HG03108 (cell line): ENCODE results near the gene WDR82.
"Not testable (repeated sequence)": the region's sequence is repeated elsewhere in the genome, so short reads cannot be mapped to it uniquely, and the experiment has no call there.

Experiments
- ATAC-seq: cut with Tn5 transposase; IDR thresholded peaks from one replicate; pipeline ENCODE4 v1.9.1; 2021; ENCODE audit warnings: moderate library complexity; ENCODE audit not compliant: unreplicated experiment

WDR82 gene

DNA sequence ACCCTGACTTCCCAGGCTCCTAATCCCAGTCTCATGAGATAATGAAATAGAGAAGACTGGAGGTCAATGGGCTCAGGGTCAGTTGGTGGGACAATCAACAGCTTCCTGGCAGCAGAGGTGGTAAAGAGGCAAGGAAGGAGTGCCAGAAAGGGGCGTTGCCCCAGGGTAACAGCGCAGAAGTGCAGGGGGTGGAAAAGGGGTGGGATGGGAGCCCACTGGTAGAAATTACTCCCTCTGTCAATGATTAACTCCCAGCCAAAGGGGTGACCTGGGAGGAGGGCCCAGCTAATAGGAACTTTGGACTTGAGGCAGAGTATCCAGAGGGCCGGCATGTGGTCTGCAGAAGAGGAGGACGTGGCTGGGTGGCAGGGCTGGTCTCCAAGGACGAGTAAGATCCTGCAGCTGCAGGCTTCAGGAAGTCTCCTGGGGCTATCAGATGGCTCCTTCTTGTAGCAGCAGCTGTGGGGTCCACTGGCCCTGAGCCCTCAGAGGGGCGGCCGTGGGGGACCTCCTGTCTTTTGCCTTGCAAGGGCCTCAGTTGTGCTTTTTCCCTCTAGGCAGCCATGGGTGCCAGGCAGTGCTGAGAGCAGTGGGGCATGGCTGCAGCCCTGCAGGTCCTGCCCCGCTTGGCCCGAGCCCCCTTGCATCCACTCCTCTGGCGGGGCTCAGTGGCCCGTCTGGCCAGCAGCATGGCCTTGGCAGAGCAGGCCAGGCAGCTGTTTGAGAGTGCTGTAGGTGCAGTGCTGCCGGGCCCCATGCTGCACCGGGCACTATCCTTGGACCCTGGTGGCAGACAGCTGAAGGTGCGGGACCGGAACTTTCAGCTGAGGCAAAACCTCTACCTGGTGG, 11.5 kb upstream of the WDR82 start:
- ATAC-seq, result no peak

DNA sequence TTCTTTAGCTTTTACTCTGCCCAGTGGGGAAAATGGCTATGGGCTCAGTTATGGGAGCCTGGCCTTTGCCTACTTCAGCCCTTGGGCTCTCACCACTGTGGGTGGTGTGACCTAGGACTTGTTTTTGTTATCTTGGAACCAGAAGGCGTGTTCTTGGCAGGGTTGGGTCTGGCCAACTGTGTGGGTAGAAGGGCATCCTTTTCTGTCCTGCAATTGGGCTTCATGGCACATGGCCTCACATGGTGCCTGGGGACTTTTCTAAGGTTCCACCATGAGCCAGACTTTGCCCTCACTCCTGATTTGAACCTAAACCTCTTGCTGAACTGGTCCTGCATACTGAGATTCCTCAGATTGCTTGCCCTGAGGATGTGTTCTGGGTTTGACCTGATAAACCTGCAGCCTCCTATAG, 10.9 kb upstream of the WDR82 start:
- ATAC-seq, result no peak

DNA sequence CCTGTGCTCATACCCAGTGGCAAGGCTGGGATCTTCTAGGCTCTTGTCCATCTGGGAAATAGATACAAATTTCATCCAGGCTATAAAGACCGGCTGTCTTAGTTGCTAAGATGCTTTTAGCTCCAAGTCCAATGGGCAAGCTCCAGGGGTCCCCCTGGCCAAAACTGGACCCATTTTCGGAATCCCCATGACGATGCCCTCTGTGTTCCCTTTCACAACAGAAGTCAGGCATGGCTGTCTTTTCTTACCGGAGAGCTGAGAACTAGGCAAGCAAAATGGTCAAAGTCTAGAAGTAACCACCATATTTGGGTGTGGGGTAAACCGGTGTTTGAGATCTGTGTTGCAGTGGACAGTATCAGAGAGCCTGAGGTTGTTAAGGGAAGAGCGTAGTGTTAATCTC, 10.2 kb upstream of the WDR82 start:
- no peak for ATAC-seq

DNA sequence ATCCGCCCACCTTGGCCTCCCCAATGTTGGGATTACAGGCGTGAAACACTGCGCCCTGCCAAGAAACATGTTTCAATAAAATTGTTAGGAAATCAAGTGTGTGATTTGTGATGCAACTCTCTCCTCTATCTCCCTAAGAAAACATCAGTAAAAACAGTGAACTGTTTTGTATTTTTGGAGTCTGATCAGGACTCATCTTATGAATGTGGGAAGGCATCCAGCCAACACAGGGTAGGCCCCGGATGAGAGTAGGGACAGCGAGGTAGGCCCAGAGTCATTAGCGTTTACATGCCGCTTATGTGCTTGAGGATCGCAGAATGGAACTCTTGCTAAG, 8.3 kb upstream of the WDR82 start:
- no peak for ATAC-seq

DNA sequence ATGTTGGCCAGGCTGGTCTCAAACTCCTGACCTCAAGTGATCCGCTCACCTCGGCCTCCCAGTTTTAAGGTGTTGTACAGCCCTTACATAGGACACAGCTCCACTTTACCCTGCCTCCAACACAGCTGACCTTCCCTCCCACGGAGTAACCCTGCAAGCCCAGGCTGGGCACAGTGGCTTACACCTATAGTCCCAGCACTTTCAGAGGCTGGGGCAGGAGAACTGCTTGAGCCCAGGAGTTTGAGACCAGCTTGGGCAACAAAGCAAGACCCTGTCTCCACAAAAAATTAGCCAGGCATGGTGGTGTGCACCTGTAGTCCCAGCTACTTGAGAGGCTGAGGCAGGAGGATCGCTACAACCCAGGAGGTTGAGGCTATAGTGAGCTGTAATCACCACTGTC, 5.6 kb upstream of the WDR82 start:
- not testable (repeated sequence) for ATAC-seq

DNA sequence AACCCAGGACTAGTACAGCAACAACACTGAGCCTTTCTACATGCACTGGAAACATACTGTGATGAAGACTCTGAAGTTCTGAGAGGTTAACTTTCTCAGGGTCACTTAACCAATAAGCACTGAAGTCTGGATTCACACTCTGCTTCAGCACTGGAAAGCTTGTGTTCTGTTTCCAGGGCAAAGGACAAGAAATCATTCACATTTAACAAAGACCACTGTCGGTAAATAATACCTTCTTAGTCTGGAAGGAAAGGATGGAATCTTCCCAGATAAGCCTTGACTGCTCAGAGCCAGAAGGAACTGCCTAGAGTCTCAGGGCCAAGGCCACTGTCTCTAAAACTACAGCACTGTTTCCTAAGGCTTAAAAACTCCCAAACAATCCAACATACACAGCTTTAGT, 4.9 kb upstream of the WDR82 start:
- no peak for ATAC-seq

DNA sequence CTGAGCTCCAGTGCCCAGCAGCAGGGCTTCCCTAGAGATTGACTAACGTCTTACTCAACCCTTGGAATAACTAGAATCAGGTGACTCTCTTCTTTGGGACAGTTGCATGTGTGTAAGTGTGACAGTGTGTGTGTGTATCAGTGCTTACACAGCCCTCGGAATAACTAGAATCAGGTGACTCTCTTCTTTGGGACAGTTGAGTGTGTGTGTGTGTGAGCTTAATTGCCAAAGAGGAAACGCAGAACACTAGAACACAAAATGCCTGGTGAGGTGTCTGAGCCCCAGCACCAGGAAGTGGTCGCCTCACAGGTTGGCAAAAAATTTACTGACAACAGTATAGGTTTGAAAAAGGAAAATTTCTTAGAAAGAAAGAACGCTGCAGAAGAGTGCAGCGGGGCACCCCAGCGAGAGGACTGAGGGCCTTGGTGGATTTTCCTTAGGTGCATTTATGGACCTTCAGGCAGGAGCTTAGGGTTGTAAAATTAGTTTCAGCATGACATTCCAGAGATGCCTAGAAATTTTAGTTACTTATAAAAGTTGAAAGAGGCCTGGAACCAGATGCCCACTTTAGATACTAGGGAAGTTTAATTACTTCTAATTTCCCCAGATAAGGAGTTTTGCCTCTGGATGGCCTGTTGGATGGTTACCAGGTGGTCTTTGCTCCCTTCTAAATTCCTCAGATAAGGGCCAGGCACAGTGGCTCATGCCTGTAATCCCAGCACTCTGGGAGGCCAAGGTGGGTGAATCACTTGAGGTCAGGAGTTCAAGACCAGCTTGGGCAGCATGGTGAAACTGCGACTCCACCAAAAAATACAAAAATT, 3.7 kb upstream of the WDR82 start:
- ATAC-seq, result no peak

DNA sequence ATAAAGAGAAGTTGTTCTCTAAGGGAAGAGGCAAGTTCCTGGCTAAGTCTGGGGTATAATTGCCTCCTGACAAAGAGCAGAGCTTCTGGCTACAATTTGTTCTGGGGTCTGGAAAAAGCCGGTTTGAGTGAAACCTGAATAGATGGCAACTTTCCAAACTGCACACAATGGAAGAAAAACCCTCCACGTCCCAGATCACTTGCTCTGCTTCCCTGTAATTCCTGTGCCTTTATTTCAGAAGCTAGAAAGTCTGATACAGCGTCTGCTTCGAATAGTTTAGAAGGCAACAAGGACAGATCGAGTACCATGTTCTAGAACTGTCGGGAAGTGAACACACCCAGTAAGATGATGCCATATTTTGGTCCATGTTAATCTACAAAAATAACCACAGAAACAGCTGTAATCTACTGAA, 1.6 kb upstream of the WDR82 start:
- ATAC-seq, result no peak

DNA sequence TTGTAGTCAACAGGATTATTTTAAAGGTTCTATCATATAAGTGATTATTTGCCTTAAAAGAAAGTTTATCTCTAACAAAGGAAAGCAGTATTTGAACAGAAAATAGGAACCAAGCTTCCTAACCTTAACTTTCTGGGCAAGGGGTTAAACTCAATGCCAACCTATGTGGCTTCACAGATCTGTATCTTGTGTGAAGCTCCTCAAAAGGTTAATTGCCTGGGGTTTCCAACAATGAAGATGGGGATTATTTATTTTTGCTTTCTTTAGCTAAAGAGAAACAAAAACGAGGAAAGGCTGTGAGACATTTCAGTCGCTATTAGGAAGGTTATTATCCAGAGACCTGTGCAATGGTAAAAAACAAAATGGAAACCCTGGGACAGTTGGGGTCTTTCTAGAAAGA, 1.1 kb upstream of the WDR82 start:
- ATAC-seq, result no peak

DNA sequence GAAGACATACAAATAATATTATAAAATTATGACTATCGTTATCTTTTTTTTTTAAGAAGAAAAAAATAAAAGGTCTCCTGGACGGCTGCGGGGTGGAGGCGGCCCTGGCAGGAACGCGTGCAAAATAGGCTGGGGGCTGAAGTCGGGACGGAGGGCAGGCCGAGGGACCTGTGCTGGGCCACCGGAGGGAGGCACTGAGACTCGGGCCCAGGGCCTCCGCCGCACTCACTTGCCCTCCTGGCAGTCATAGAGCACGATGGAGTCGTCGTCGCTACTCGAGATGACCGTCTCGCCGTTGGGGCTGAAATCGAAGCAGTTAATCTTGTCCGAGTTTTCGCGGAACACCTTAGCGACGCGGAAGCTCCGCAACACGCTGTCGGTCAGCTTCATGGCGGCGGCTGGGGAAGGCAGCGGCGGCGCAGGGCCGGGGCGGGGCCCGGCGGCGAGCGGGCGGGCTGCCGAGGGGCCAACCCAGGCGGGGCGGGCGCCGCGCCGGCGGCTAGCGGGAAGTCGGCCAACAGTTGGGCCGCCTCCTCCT, 408 bp downstream of the WDR82 start:
- peak; percentile 46 for ATAC-seq

DNA sequence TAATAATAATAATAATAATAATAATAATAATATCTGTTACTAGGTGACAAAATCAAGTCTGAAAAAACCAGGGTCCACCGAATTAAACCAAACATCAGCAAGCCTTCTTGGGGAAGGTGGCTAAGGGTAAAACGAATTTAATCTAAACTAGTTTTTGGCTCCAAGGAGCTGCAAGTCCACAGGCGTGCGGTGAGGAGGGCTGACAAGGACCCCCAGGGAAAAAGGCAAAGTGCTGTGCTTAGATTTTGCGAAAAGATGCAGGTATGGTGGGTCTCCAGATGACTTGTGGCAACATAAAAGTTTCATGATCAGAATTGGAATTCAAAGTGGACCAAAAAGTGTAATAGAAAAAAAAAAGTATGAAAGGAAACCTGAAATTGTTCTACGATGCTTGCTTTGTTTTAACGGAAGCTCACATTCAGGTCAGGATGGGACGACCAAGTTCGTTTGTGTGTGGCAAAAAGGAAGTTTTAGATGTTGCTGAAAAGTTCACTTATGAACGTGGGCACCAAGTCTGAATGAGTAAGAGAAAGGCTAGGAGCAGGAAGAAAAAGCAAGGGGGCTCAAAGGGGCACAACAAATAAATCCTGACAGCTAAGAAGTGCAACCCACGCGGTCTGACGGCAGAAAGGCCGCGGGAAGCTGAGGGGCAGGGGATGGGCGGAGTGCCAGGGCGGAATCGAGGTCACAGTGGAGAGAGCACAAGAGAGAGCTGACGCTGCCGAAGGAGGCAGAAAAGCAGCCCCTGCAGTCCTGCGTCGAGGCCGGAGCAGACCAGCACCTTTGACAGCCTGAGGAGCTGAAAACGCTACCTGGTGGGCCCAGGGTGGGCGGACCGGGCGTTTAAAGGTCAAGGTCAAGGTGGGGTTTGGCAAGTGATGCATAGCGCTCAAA, 1.1 kb downstream of the WDR82 start:
- ATAC-seq, result no peak

DNA sequence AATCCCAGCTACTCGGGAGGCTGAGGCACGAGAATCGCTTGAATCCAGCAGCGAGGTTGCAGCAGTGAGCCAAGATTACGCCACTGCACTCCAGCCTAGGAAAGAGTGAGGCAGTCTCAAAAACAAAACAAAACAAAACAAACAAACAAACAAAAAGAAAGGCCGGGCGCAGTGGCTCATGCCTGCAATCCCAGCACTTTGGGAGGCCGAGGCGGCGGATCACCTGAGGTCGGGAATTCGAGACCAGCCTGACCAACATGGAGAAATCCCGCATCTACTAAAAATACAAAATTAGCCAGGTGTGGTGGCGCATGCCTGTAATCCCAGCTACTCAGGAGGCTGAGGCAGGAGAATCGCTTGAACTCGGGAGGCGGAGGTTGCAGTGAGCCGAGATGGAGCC, 3.7 kb downstream of the WDR82 start:
- ATAC-seq, result not testable (repeated sequence)

DNA sequence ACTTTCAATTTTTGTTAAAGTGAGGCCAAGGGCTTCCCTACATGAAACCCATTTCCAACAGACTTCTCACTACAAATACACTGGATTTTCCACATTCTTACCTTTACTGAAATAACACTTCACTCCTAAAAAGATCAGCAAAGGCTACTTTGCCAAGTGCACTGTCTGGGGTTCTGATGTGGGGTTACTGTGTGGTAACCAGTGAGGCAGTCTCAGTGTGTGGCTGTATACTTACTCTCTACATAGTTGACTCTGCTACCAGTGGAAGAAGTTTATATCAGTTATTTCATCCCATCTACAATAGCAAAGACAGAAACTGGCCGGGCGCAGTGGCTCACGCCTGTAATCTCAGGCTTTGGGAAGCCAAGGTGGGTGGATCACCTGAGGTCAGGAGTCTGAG, 5.6 kb downstream of the WDR82 start:
- no peak for ATAC-seq

DNA sequence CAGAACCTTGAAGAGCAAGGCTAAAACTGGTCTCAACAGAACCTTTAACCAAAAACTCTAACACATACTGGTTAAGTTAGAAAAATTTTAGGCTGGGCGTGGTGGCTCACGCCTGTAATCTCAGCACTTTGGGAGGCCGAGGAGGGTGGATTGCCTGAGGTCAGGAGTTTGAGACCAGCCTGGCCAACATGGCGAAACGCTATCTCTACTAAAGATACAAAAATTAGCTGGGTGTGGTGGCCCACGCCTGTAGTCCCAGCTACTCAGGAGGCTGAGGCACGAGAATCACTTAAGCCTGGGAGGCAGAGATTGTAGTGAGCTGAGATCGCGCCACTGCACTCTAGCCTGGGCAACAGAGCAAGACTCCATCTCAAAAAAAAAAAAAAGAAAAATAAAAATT, 6.3 kb downstream of the WDR82 start:
- ATAC-seq, result not testable (repeated sequence)

DNA sequence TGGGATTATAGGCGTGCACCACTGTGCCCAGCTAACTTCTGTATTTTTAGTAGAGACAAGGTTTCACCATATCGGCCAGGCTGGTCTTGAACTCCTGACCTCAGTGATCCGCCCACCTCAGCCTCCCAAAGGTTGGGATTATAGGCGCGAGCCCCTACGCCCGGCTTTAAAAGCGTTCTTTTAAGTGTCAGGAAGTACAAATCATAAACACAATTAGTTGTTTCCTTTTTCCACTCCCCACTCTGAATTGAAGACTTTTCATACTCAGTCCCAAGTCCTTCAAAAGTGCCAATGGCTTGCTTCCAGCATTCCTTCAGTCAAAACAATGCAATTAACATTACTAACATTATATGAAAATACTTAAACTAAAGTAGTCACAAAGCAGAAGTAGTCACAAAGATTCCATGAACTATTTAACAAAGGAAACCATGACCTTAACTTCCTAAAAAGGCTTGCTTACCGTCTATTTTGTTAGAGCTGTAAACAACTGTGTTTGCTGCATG, 8.1 kb downstream of the WDR82 start:
- no peak for ATAC-seq

DNA sequence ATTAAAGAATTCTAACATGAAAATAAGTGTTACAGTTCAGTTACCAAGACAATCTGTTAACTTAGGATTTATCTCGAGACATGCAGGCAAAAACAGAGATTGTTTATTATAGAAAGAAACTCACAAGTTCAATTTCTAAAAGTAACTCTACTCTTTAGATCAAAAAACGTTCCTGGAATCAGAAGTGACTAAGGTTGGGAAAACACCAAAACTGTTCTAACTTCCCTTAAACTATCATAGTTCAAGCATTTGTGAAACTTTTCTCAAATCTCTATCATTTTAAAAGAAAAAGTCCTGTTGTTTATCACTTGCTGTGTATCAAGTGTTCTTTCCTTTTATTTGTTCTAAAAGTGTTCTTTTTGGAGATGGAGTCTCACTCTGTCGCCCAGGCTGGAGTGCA, 8.7 kb downstream of the WDR82 start:
- ATAC-seq, result no peak

DNA sequence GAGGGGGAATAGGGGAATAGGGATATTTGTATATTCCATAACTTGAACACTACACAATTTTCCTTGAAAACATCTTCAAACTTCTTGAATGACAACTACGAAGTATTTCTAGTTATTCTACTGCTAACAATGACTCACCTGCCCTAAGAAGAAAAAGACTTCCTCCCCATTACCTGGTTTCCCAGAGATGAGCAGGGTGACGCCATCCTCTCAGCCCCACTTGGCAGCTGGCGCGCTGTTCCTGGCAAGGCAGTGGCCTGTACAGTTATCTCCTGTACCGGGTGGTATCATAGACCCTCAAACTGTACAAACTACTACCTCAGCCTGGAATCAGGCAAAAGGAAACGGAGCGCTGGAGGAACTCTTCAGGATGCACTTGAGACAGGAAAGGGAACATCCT, 10.4 kb downstream of the WDR82 start:
- ATAC-seq, result no peak

DNA sequence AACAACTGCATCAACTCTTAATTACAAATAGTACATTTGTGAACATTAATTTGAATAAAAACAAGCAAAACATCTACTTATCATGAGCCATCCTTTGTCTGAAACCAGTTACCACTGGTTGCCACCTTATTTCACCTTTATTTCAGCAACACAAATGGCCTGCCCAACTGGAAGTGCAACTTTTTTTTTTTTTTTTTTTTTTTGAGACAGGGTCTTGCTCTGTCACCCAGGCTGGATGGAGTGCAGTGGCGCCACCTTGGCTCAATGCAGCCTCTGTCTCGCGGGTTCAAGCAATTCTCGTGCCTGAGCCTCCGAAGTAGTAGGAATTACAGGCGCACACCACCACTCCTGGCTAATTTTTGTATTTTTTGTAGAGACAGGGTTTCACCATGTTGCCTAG, 13.1 kb downstream of the WDR82 start:
- no peak for ATAC-seq

DNA sequence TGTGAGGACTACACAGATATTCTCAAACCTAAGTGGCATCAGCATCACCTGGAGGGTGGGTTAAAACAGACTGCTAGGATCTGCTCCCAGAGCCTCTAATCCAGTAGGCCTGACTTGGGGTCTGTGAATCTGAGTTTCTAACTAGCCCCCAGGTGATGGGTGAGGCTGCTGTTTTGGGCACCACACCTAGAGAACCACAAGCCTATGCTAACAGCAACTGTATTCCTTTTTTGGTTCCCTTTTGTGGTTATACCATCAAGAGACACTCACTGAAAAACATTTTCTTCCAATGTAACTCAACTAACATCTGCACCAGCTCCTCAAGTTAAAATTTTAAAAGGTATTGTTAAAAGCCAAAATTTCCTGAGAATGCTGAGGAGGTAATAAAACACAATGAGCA, 16.0 kb downstream of the WDR82 start:
- no peak for ATAC-seq

DNA sequence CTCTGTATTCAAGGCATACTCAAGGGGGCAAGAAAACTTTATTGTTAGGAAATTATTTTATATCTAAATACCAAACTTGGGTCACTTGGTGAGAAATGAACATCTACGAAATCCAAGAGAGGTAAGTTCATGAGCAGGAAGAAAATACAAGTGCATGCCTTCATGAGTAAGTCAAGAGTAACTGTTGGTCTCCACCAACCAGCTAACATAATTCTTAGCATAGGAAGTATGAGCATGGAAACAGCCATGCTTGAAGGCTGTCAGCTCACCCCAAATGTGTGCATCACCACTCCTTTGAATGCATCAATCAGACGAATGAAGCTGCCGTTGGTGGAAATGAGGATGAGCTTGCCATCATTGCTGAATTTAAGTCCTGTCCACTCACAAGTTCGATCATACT, 19.0 kb downstream of the WDR82 start:
- ATAC-seq, result no peak

DNA sequence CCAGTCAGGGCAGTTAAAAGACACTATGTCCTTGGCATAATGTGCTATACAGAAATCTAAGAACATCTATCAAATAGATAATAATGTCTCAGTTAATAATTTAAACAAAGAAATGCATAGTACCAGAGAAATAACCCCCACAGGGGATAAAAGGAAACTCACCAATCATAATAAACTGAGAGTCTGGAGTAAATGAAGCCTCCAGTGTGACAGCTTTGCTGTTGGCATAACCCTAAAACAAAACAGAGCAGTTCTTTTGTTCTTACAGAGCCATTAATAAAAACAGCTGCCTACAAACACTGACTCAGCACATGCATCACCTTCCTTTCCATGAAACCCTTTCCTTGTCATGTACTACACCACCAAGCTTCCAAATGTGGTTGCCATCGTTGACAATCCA, 19.4 kb downstream of the WDR82 start:
- no peak for ATAC-seq
